ENCODE data around the gene MKNK2. TPM values are rescaled to one million over a fixed set of nuclear protein-coding genes. Genes with fewer than 3 reads are reported as not detected.

MKNK2 gene
- total and polyA plus RNA-seq, 10 of the 15 experiments (the other 5 are each of a cell fraction or from before 2014, with no cell fraction given) = 9.6 to 365 (median 69.9) TPM

DNA sequence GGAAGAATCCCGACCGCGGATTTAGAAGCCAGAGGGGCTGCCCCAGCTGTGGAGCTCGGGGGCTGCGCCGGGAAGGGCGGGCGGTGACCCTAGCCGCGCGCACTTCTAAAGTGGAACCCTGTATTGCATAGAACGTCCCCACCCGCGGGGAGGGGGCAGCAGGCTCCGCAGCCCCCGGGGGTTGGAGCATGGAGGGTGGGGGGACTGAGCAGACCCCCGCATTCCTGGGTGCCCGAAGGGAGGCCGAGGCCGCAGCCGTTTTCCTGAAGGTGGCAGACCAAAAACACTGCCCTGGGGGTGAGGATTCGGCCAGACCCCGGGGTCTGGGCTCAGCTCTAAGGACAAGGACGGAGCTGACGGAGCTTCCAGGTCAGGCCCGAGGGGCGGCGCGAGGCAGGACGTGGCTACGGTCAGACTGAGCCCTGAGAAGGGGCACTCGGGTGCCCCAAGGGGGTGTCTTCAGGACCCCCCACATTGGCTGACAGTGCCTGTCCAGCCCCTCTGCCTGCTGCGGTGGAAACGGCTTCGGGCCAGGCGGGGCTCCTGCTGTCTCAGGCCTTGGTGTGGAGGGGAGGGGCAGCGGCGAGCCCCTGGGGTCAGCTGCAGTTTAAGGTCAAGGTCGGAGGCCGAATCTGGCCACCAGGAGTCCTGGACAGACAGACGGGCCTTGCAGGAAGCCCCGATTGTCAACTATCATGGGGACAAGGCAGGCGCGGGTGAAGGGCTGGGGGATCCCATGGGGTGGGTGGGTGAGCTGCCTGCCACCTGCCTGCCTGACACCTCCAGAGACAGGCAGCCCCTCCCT lies 12.6 kb downstream of the MKNK2 start (continued):
- TF ChIP-seq CUX1 (IDR thresholded peaks at IDR 0.05; ENCODE audit: insufficient replicate concordance, low read depth, low read length) (no peak), POLR2A (IDR thresholded peaks at IDR 0.05; ENCODE audit: low read depth, low read length) (peak; percentile 61; the same call in 1 of the 2 replicates), KLF5 (IDR thresholded peaks at IDR 0.05; ENCODE audit: partially characterized antibody) (no peak), IKZF2 (IDR thresholded peaks at IDR 0.05) (no peak), ATF7 (IDR thresholded peaks at IDR 0.05; ENCODE audit: low read depth) (no peak), MXI1 (IDR thresholded peaks at IDR 0.05; ENCODE audit: low read depth, low read length) (no peak)
- TF ChIP-seq, protein P1, sequence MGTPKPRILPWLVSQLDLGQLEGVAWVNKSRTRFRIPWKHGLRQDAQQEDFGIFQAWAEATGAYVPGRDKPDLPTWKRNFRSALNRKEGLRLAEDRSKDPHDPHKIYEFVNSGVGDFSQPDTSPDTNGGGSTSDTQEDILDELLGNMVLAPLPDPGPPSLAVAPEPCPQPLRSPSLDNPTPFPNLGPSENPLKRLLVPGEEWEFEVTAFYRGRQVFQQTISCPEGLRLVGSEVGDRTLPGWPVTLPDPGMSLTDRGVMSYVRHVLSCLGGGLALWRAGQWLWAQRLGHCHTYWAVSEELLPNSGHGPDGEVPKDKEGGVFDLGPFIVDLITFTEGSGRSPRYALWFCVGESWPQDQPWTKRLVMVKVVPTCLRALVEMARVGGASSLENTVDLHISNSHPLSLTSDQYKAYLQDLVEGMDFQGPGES (IDR thresholded peaks at IDR 0.05) = no peak
